Mesenchymal stem cell (in vitro differentiated cells and primary cell): ENCODE data around the gene TEC.
"Not testable (repeated sequence)": the region's sequence is repeated elsewhere in the genome, so short reads cannot be mapped to it uniquely, and the experiment has no call there.

ENCODE experiments used
- DNase-seq: peaks from one replicate; pipeline ENCODE4 v3.0.0-alpha.2; 2013
- H2AFZ ChIP-seq: one replicate; pipeline ENCODE4 v1.6.1; 2013; ENCODE audit warnings: low read depth, mild to moderate bottlenecking, control low read depth, inconsistent platforms, low read length, moderate library complexity
- H2AK5ac ChIP-seq: 2 replicates; pipeline ENCODE4 v1.6.1; 2013; ENCODE audit warnings: low read length, moderate library complexity, mild to moderate bottlenecking, inconsistent platforms; ENCODE audit not compliant: severe bottlenecking
- H2BK120ac ChIP-seq: one replicate; pipeline ENCODE4 v1.6.1; 2013; ENCODE audit warnings: low read depth, mild to moderate bottlenecking, inconsistent platforms, low read length, moderate library complexity
- H2BK12ac ChIP-seq, 2 experiments: one replicate each; pipeline ENCODE4 v1.6.1; 2013; ENCODE audit warnings: inconsistent platforms in 2 of 2, low read length in 2 of 2, mild to moderate bottlenecking in 2 of 2, moderate library complexity in 2 of 2, control low read depth in 1 of 2
- H2BK15ac ChIP-seq: one replicate; pipeline ENCODE4 v1.6.1; 2013; ENCODE audit warnings: mild to moderate bottlenecking, low read depth, inconsistent platforms; ENCODE audit not compliant: poor library complexity, severe bottlenecking
- H2BK5ac ChIP-seq: 2 replicates; pipeline ENCODE4 v1.6.1; 2013; ENCODE audit warnings: low read depth, mild to moderate bottlenecking, low read length, control low read depth, inconsistent platforms; ENCODE audit not compliant: poor library complexity, severe bottlenecking
- H3K14ac ChIP-seq, 2 experiments: one replicate each; pipeline ENCODE4 v1.6.1; 2013; ENCODE audit warnings: inconsistent platforms in 2 of 2, low read length in 2 of 2, control low read depth in 1 of 2, mild to moderate bottlenecking in 1 of 2, moderate library complexity in 1 of 2
- H3K18ac ChIP-seq, 2 experiments: one replicate each; pipeline ENCODE4 v1.6.1; 2013; ENCODE audit warnings: inconsistent platforms in 2 of 2, low read length in 2 of 2, control low read depth in 1 of 2, low read depth in 1 of 2, mild to moderate bottlenecking in 1 of 2
- H3K23ac ChIP-seq, 2 experiments: one replicate each; pipeline ENCODE4 v1.6.1; 2013; ENCODE audit warnings: inconsistent platforms in 2 of 2, low read length in 2 of 2, mild to moderate bottlenecking in 2 of 2, moderate library complexity in 2 of 2, control low read depth in 1 of 2
- H3K27ac ChIP-seq: 2 replicates; pipeline ENCODE4 v1.5.1; 2013; ENCODE audit warnings: mild to moderate bottlenecking, moderate library complexity, low read length, control low read depth, inconsistent platforms; ENCODE audit not compliant: poor library complexity, severe bottlenecking
- H3K27me3 ChIP-seq, 2 experiments: 2 replicates each; pipeline versions ENCODE4 v1.6.1 to v1.7.0; 2013; ENCODE audit warnings: low read length in 2 of 2, mild to moderate bottlenecking in 2 of 2, moderate library complexity in 2 of 2, control low read depth in 1 of 2, inconsistent platforms in 1 of 2; ENCODE audit not compliant: control insufficient read depth in 1 of 2, insufficient read depth in 1 of 2
- H3K36me3 ChIP-seq, 2 experiments: 2 replicates each; pipeline versions ENCODE4 v1.6.1 to v1.7.0; 2013; ENCODE audit warnings: low read length in 2 of 2, control low read depth in 1 of 2, inconsistent platforms in 1 of 2, low read depth in 1 of 2, mild to moderate bottlenecking in 1 of 2; ENCODE audit not compliant: insufficient read depth in 2 of 2, control insufficient read depth in 1 of 2
- H3K4ac ChIP-seq, 2 experiments: one replicate each; pipeline ENCODE4 v1.6.1; 2013; ENCODE audit warnings: inconsistent platforms in 2 of 2, low read length in 2 of 2, mild to moderate bottlenecking in 2 of 2, moderate library complexity in 2 of 2, control low read depth in 1 of 2, low read depth in 1 of 2
- H3K4me1 ChIP-seq: 2 replicates; pipeline ENCODE4 v1.6.1; 2013; ENCODE audit warnings: low read depth, low read length, control low read depth; ENCODE audit not compliant: control insufficient read depth, insufficient read depth
- H3K4me2 ChIP-seq: 2 replicates; pipeline ENCODE4 v1.6.1; 2013; ENCODE audit warnings: low read length, mild to moderate bottlenecking, inconsistent platforms; ENCODE audit not compliant: poor library complexity, severe bottlenecking
- H3K4me3 ChIP-seq, 2 experiments: 2 replicates each; pipeline versions ENCODE4 v1.5.1 to v1.7.0; 2013; ENCODE audit warnings: low read length in 2 of 2, mild to moderate bottlenecking in 2 of 2, control low read depth in 1 of 2, low read depth in 1 of 2; ENCODE audit not compliant: insufficient read depth in 1 of 2
- H3K79me1 ChIP-seq: replicated peaks from 2 replicates; pipeline ENCODE4 v1.6.1; 2013; ENCODE audit warnings: mild to moderate bottlenecking, control low read depth, low read length, inconsistent platforms; ENCODE audit not compliant: poor library complexity, severe bottlenecking
- H3K9ac ChIP-seq: 2 replicates; pipeline ENCODE4 v1.7.0; 2013; ENCODE audit warnings: mild to moderate bottlenecking, low read length, moderate library complexity
- H3K9me3 ChIP-seq: 2 replicates; pipeline ENCODE4 v1.7.0; 2013; ENCODE audit warnings: mild to moderate bottlenecking, low read length; ENCODE audit not compliant: control insufficient read depth
- H4K8ac ChIP-seq: one replicate; pipeline ENCODE4 v1.6.1; 2013; ENCODE audit warnings: inconsistent platforms, mild to moderate bottlenecking, low read length, moderate library complexity
- H4K91ac ChIP-seq: one replicate; pipeline ENCODE4 v1.6.1; 2013; ENCODE audit warnings: mild to moderate bottlenecking, low read length, inconsistent platforms
- WGBS: methylation state at CpG from one replicate; pipeline ENCODE4 v1.1.7; 2013; ENCODE audit warnings: mixed read lengths; 5-methylcytosine and 5-hydroxymethylcytosine counted together

The TEC gene

DNA sequence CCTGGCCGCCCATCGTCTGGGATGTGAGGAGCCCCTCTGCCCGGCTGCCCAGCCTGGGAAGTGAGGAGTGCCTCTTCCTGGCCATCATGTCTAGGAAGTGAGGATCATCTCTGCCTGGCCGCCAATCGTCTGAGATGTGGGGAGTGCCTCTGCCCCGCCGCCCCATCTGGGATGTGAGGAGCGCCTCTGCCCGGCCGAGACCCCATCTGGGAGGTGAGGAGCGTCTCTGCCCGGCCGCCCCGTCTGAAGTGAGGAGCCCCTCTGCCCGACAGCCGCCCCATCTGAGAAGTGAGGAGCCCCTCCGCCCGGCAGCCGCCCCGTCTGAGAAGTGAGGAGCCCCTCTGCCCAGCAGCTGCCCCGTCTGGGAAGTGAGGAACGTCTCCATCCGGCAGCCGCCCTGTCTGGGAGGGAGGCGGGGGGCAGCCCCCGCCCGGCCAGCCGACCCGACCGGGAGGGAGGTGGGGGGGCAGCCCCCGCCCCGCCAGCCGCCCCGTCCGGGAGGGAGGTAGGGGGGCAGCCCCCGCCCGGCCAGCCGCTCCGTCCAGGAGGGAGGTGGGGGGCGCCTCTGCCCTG lies 22.7 kb upstream of the TEC start:
- not testable (repeated sequence) for H2BK120ac ChIP-seq, H2AK5ac ChIP-seq, H2BK12ac ChIP-seq, H3K14ac ChIP-seq, H3K18ac ChIP-seq, H3K27ac ChIP-seq, H3K4me3 ChIP-seq, H4K91ac ChIP-seq, H3K9me3 ChIP-seq, H2AFZ ChIP-seq, H3K4me1 ChIP-seq, H3K36me3 ChIP-seq, H2BK15ac ChIP-seq, H2BK5ac ChIP-seq, H3K23ac ChIP-seq, H3K79me1 ChIP-seq, H3K27me3 ChIP-seq, H3K4me2 ChIP-seq, H3K9ac ChIP-seq, DNase-seq, H4K8ac ChIP-seq, H3K4ac ChIP-seq
- 93% methylated on average over 31 of the region's 40 CpGs for WGBS

DNA sequence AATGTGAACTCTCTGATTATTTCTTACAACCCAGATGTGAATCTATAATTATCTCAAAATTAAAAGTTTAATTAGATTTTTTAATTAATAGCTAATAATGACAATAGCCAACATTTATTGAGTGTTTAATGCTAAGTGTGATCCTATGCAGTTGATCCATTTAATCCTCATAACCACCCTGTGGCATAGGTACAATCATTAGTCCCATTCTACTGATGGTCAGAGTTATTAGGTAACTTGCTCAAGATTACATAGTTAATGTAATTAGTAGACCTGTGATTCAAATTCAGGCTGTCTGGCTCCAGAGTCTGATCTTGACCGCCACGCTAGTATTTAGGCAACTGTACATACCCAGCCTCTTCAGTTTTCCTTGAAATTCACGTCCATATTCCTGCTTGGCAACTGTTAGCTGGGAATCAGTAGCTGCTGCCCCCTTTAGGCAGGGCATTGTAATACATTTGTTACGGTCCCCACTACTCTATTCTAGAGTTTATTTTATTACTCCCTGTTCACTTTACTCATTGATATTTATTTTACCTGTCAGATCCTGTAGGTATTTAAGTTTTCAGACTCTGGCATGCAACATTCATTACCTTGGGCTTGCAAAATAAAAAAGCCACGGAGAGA lies 20.6 kb upstream of the TEC start:
- Histone ChIP-seq H2AK5ac (no peak overlapping the region), H2AFZ (no peak overlapping the region), H3K4me2 (no peak overlapping the region), H2BK120ac (no peak overlapping the region), H3K14ac (no peak overlapping the region), H2BK15ac (no peak overlapping the region), H3K36me3 (no peaks in the 10 kb centered on the region), H4K8ac (no peak overlapping the region), H2BK12ac (no peak overlapping the region), H3K4me3 (no peak overlapping the region), H3K23ac (no peak overlapping the region), H3K27ac (no peak overlapping the region), H3K4ac (no peak overlapping the region), H4K91ac (no peak overlapping the region), H3K79me1 (no peaks in the 10 kb centered on the region), H3K9me3 (no peaks in the 10 kb centered on the region), H3K9ac (no peak overlapping the region), H3K18ac (no peak overlapping the region), H2BK5ac (no peak overlapping the region), H3K4me1 (no peaks in the 10 kb centered on the region), H3K27me3 (no peaks in the 10 kb centered on the region)
- 74% methylated on average over 4 of the region's 5 CpGs for WGBS
- no peak for DNase-seq

DNA sequence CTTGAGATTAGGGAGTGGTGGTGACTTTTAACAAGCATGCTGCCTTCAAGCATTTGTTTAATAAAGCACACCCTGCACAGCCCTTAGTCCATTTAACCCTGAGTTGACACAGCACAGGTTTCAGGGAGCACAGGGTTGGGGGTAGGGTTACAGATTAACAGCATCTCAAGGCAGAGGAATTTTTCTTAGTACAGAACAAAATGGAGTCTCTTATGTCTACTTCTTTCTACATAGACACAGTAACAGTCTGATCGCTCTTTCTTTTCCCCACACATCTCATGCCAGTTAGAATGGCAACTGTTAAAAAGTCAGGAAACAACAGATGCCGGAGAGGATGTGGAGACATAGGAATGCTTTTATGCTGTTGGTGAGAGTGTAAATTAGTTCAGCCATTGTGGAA lies 16.4 kb upstream of the TEC start:
- not testable (repeated sequence) for H3K23ac ChIP-seq, H2BK5ac ChIP-seq, DNase-seq, H3K4me2 ChIP-seq, H3K4ac ChIP-seq, H3K14ac ChIP-seq, H4K91ac ChIP-seq, H2AFZ ChIP-seq, H3K18ac ChIP-seq, H3K27ac ChIP-seq, H3K4me3 ChIP-seq, H3K27me3 ChIP-seq, H2AK5ac ChIP-seq, H3K79me1 ChIP-seq, H3K36me3 ChIP-seq, H3K4me1 ChIP-seq, H2BK15ac ChIP-seq, H2BK12ac ChIP-seq, H4K8ac ChIP-seq, H3K9me3 ChIP-seq, H3K9ac ChIP-seq, H2BK120ac ChIP-seq
- 100% methylated on average over 1 of the region's 2 CpGs for WGBS

DNA sequence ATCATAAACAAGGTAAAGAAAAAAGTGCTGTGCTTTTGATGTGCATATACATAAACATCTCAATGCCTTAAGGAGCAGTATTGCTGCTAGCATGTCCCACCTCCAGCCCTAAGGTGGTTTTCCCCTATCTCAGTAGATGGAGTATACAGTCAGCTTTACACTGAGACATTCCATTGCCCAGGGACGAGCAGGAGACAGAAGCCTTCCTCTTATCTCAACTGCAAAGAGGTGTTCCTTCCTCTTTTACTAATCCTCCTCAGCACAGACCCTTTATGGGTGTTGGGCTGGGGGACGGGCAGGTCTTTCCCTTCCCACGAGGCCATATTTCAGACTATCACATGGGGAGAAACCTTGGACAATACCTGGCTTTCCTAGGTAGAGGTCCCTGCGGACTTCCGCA lies 16.0 kb upstream of the TEC start:
- not testable (repeated sequence) for H3K18ac ChIP-seq, H4K8ac ChIP-seq, H2AK5ac ChIP-seq, H2BK15ac ChIP-seq, H4K91ac ChIP-seq, H3K4me3 ChIP-seq, H3K4me1 ChIP-seq, H2BK5ac ChIP-seq, H2AFZ ChIP-seq, DNase-seq, H3K27ac ChIP-seq, H2BK12ac ChIP-seq, H3K14ac ChIP-seq, H3K36me3 ChIP-seq, H3K4ac ChIP-seq, H3K79me1 ChIP-seq, H3K9ac ChIP-seq, H3K23ac ChIP-seq, H3K27me3 ChIP-seq, H3K9me3 ChIP-seq, H2BK120ac ChIP-seq, H3K4me2 ChIP-seq
- WGBS = 40% methylated on average over 1 of the region's 5 CpGs
